MCF 10A (cell line): ENCODE results near the gene SH3D19. TPM values are rescaled to one million over a fixed set of nuclear protein-coding genes. Genes with fewer than 3 reads are reported as not detected.
A peak's percentile ranks its signal among the peaks of the same experiment; 100 is the strongest.

Source experiments
- BruUV-seq: library from RNA; stranded (reverse); fragments of 400-500 nt; replicated peaks from 2 replicates; lab custom pipeline; 2021; lab: Mats Ljungman, UMichigan
- CTCF ChIA-PET: fragments of 300-600 bp; sonication (Branson Sonifier 250); formaldehyde crosslinking; extraction: SDS; loops from one replicate; lab custom pipeline; 2021; ENCODE audit warnings: antibody characterized with exemption, inconsistent platforms; lab: Yijun Ruan, JAX
- POLR2A ChIA-PET: fragments of 300-600, 350-650 bp; sonication (Branson Sonifier 250); formaldehyde crosslinking; extraction: SDS; loops from one replicate; lab custom pipeline; 2020; ENCODE audit warnings: antibody characterized with exemption, inconsistent platforms; lab: Yijun Ruan, JAX
- DNase-seq: peaks from one replicate; pipeline ENCODE4 v3.0.0-alpha.2; 2018; ENCODE audit not compliant: unreplicated experiment
- H3K27ac Mint-ChIP-seq: one replicate; pipeline ENCODE4 v1.8.0; 2022; ENCODE audit warnings: mild to moderate bottlenecking, low read depth, mixed read lengths; ENCODE audit not compliant: unreplicated experiment
- H3K27me3 Mint-ChIP-seq: one replicate; pipeline ENCODE4 v1.8.0; 2022; ENCODE audit warnings: mixed read lengths; ENCODE audit not compliant: insufficient read depth, unreplicated experiment
- H3K36me3 Mint-ChIP-seq: one replicate; pipeline ENCODE4 v1.8.0; 2022; ENCODE audit warnings: mild to moderate bottlenecking, moderate library complexity, mixed read lengths; ENCODE audit not compliant: insufficient read depth, unreplicated experiment
- H3K4me1 Mint-ChIP-seq: one replicate; pipeline ENCODE4 v1.8.0; 2022; ENCODE audit warnings: mixed read lengths; ENCODE audit not compliant: insufficient read depth, unreplicated experiment
- H3K4me3 Mint-ChIP-seq: one replicate; pipeline ENCODE4 v1.8.0; 2022; ENCODE audit warnings: mild to moderate bottlenecking, moderate library complexity, mixed read lengths; ENCODE audit not compliant: unreplicated experiment
- H3K9me3 Mint-ChIP-seq: one replicate; pipeline ENCODE4 v1.8.0; 2022; ENCODE audit warnings: mixed read lengths; ENCODE audit not compliant: unreplicated experiment
- CTCF ChIP-seq: fragments of 200-600 bp; IDR thresholded peaks from one replicate; pipeline ENCODE4 v1.8.0; 2022; ENCODE audit warnings: antibody characterized with exemption, mild to moderate bottlenecking; ENCODE audit not compliant: unreplicated experiment
- intact Hi-C: fragments of 100-400 bp; cut with micrococcal nuclease; formaldehyde crosslinking; loops from 2 replicates; pipeline ENCODE4 v1.14.1; 2022
- total RNA-seq: library from RNA; stranded (reverse); gene quantifications from 2 replicates; pipeline ENCODE4 v1.2.3, GENCODE V29; 2022

SH3D19 gene
- total RNA-seq, 1 experiment from 2014 or later, result 51.3 TPM

GRCh38 chr4:151361126-151361525 is 35.7 kb upstream of the SH3D19 start:
- H3K27ac Mint-ChIP-seq, result no peak overlapping the region
- TF ChIP-seq CTCF, result no peak

GRCh38 chr4:151359576-151359975 is 34.2 kb upstream of the SH3D19 start:
- Mint-ChIP-seq H3K36me3 (no peaks in the 10 kb centered on the region), H3K27me3 (no peaks in the 10 kb centered on the region), H3K4me3 (no peak overlapping the region), H3K4me1 (peaks cover 6% of the 10 kb centered on the region), H3K9me3 (no peaks in the 10 kb centered on the region), H3K27ac (no peak overlapping the region)
- BruUV-seq, result no TSS peak
- CTCF ChIA-PET, result interaction anchor here (0.6 to 1.8 kb wide), 5 partner anchors 10 to 252 kb away, joined by 3 to 6 read pairs (median 5); no protein-coding TSS in a partner anchor
- peak; percentile 7 for DNase-seq
- intact Hi-C loops, result no loop called here
- no peak for TF ChIP-seq CTCF
- POLR2A ChIA-PET, result interaction anchor here (0.7 to 1.7 kb wide), 3 partner anchors 8 to 36 kb away, joined by 3 to 5 read pairs (median 3); partner anchors contain the start of gene SH3D19

More at GRCh38 chr4:151361126-151361525, 35.7 kb upstream of the SH3D19 start:
- peaks cover 1% of the 10 kb centered on the region for H3K4me1 Mint-ChIP-seq
- POLR2A ChIA-PET, result interaction anchor here (0.6 to 0.7 kb wide), 2 partner anchors 231 to 871 kb away, joined by 3 read pairs; no protein-coding TSS in a partner anchor
- CTCF ChIA-PET, result interaction anchor here (0.6 to 0.9 kb wide), 2 partner anchors 26 to 36 kb away, joined by 3 to 4 read pairs; partner anchors contain the start of gene SH3D19
- H3K4me3 Mint-ChIP-seq, result no peak overlapping the region
- no peaks in the 10 kb centered on the region for H3K27me3 Mint-ChIP-seq
- DNase-seq, result no peak
- H3K9me3 Mint-ChIP-seq, result no peaks in the 10 kb centered on the region
- BruUV-seq, result no TSS peak
- intact Hi-C loops, result loop anchor here (5.0 kb wide), 2 partner anchors 56 to 171 kb away; no protein-coding TSS in a partner anchor
- H3K36me3 Mint-ChIP-seq, result no peaks in the 10 kb centered on the region

GRCh38 chr4:151358266-151358665 is 32.9 kb upstream of the SH3D19 start:
- CTCF ChIA-PET, result interaction anchor here (1.8 kb wide), 1 partner anchor 241 kb away, joined by 6 read pairs; no protein-coding TSS in a partner anchor

More at GRCh38 chr4:151358266-151358665, 32.9 kb upstream of the SH3D19 start:
- no peaks in the 10 kb centered on the region for H3K27me3 Mint-ChIP-seq
- DNase-seq, result no peak
- POLR2A ChIA-PET, result interaction anchor here (0.6 kb wide), 1 partner anchor 195 kb away, joined by 5 read pairs; no protein-coding TSS in a partner anchor
- no TSS peak for BruUV-seq
- intact Hi-C loops, result no loop called here
- H3K4me3 Mint-ChIP-seq, result no peak overlapping the region
- no peak for TF ChIP-seq CTCF
- H3K27ac Mint-ChIP-seq, result no peak overlapping the region
- peaks cover 6% of the 10 kb centered on the region for H3K4me1 Mint-ChIP-seq
- no peaks in the 10 kb centered on the region for H3K9me3 Mint-ChIP-seq
- no peaks in the 10 kb centered on the region for H3K36me3 Mint-ChIP-seq
